Right lung (tissue), 10 donors: ENCODE measurements around the gene NDFIP2. TPM values are rescaled to one million over a fixed set of nuclear protein-coding genes. Genes with fewer than 3 reads are reported as not detected.

Source experiments
- DNase-seq, 2 donors: peaks; one replicate each; pipeline ENCODE4 v3.0.0-alpha.2; 2013
- long read RNA-seq, 8 donors: transcript quantifications; one replicate each; lab custom pipeline, GENCODE V29; 2026
- polyA plus RNA-seq, 5 donors: library from polyadenylated mRNA; unstranded; fragments of 120-200 nt; gene quantifications; one replicate each; pipeline versions ENCODE4 v1.2.1 to v1.2.3, GENCODE V29; 2013; ENCODE audit warnings: inconsistent platforms in 1 of 5, low replicate concordance in 1 of 5; ENCODE audit not compliant: insufficient read length in 5 of 5, insufficient read depth in 1 of 5

NDFIP2 gene, protein sequence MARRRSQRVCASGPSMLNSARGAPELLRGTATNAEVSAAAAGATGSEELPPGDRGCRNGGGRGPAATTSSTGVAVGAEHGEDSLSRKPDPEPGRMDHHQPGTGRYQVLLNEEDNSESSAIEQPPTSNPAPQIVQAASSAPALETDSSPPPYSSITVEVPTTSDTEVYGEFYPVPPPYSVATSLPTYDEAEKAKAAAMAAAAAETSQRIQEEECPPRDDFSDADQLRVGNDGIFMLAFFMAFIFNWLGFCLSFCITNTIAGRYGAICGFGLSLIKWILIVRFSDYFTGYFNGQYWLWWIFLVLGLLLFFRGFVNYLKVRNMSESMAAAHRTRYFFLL
- polyA plus RNA-seq, result 10 to 100 TPM; 30.2 to 40.4 (median 37.4) TPM
- long read RNA-seq, donor 1, full-length matches to known transcripts, result 21 of 27 reads
- long read RNA-seq, donor 1, partial matches to known transcripts, result 6 of 27 reads
- long read RNA-seq, donor 1, other reads (novel, unspliced or antisense), result 0 of 27 reads
- long read RNA-seq, donor 2, full-length matches to known transcripts, result 9 of 9 reads
- long read RNA-seq, donor 2, partial matches to known transcripts, result 0 of 9 reads
- long read RNA-seq, donor 2, other reads (novel, unspliced or antisense), result 0 of 9 reads
- long read RNA-seq, donor 3, full-length matches to known transcripts, result 10 of 23 reads
- long read RNA-seq, donor 3, partial matches to known transcripts, result 13 of 23 reads
- long read RNA-seq, donor 3, other reads (novel, unspliced or antisense), result 0 of 23 reads
- long read RNA-seq, donor 4, full-length matches to known transcripts, result 10 of 10 reads
- long read RNA-seq, donor 4, partial matches to known transcripts, result 0 of 10 reads
- long read RNA-seq, donor 4, other reads (novel, unspliced or antisense), result 0 of 10 reads
- long read RNA-seq, donor 5, full-length matches to known transcripts, result 14 of 14 reads
- long read RNA-seq, donor 5, partial matches to known transcripts, result 0 of 14 reads
- long read RNA-seq, donor 5, other reads (novel, unspliced or antisense), result 0 of 14 reads
- long read RNA-seq, donor 6, full-length matches to known transcripts, result 20 of 35 reads
- long read RNA-seq, donor 6, partial matches to known transcripts, result 15 of 35 reads
- long read RNA-seq, donor 6, other reads (novel, unspliced or antisense), result 0 of 35 reads
- long read RNA-seq, donor 7, full-length matches to known transcripts, result 9 of 9 reads
- long read RNA-seq, donor 7, partial matches to known transcripts, result 0 of 9 reads
- long read RNA-seq, donor 7, other reads (novel, unspliced or antisense), result 0 of 9 reads
- long read RNA-seq, donor 8, full-length matches to known transcripts, result 8 of 8 reads
- long read RNA-seq, donor 8, partial matches to known transcripts, result 0 of 8 reads
- long read RNA-seq, donor 8, other reads (novel, unspliced or antisense), result 0 of 8 reads

DNA sequence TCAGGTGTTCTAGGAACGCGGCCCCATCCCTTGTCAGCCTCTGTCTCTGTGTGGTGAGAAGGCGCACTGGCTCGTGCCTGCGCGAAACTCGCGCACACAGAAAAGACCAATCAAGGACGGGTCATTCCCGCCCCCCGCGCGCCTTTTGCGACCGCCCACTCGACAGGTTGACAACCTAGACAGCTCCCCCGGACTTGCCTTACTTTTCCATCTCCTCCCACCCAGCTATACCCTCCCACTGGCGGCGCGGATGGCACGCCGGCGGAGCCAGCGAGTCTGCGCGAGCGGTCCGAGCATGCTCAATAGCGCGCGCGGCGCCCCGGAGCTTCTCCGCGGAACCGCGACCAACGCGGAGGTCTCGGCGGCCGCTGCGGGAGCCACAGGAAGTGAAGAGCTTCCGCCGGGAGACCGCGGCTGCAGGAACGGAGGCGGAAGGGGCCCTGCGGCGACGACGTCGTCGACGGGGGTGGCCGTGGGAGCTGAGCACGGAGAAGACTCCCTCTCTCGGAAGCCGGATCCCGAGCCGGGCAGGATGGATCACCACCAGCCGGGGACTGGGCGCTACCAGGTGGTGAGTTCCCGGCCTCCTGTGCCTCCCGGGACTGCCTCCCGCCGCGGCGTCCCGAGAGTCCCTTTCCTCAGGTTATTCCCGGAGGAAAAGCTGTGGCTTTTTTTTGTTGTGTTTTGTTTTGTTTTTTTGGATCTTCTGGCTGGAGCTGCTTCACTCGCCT lies at the start of gene NDFIP2:
TSS of gene NDFIP2 (plus strand) at position 202 of the 731 bp plus-strand sequence. CDS start at position 251, 49 bp downstream.
- DNase-seq, result peak; percentile 84 to 87

DNA sequence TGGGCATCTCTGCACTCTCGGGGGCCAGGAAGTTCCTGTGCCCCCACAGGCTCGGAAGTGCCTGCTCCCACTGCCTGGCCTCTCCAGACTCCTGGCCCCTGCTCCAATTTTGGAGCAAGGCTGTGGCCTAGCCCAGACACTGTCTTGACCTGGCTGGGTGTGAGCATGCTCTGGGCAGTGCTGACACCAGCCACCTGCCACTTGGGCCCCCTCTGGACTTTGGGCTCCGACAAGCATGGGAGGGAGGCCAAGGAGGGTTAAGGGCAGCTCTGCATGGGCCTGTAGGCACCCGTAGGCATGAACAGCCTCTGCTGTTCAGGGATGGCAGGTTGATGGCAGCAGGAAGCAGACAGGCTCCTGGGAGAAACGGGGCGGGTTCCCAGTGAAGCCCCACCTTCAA lies 48.9 kb upstream of the NDFIP2 start:
- no peak for DNase-seq

DNA sequence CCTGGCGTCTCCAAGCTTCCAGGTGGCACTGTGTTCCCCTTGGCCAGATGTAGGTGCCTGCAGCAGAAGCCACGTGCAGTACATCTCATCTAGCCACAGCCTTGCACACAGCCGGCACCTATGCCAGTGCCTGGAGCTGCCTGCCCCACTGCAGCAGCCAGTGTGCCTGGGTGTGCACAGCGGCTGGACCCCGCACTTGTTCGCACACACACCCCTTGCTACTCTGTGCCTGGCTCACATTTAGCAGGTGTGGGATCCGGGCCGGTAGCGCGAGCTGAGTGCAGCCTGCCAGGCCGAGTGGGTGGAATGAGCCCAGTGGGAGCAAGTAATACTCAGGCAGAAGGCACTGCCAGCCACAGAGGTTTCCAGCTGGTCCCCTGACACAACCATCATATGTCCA lies 48.0 kb upstream of the NDFIP2 start:
- no peak for DNase-seq

DNA sequence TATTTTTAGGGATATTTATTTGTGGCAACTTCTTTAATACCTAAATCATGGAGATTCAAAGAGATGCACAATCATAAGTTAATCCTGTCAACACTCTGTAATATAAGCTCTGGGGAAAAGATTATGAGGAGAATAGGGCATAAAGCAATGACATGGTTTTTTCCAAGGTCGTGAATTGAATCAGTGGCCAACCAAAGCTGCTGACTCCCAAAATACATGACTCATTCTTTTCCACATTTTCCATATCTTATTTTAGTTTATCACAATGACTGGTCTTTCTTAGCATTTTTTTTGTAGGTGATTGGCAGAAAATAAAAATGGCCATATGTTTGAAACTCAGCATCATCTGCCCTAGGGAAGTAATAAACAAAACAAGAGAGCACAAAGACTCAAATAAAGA lies 46.4 kb upstream of the NDFIP2 start:
- DNase-seq, result no peak

DNA sequence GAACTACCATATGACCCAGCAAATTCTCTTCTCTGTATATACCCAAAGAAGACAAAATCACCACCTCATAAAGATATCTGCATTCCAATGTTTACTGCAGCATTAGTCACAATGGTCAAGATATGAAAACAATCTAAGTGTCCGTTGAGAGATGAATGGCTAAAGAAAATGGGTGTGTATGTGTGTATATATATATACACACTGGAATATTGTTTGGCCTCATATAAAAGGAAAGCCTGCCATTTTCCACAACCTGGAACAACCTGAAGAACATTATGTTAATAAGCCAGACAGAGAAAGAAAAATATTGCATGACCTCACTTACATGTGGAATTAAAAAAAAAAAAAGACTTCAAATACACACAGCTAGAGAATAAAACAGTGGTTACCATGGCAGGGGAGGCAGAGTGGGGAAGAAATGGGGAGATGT lies 45.4 kb upstream of the NDFIP2 start:
- no peak for DNase-seq

DNA sequence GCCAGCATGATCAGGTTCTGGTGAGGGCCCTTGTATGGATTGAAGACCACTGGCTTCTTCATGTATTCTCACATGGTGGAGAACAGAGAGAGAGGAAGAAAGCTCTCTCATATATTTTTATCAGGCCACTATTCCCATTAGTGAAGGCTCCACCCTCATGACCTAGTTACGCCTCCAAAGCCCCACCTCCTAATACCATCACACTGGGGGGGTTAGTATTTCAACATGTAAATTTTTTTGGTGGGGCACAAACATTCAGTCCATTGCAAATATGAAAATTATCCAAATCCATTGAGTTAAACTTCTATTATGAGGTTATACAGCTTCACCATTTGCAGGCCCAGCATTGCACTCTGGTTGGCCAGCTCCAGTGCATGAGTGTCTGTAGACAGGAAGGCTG lies 41.7 kb upstream of the NDFIP2 start:
- no peak for DNase-seq

DNA sequence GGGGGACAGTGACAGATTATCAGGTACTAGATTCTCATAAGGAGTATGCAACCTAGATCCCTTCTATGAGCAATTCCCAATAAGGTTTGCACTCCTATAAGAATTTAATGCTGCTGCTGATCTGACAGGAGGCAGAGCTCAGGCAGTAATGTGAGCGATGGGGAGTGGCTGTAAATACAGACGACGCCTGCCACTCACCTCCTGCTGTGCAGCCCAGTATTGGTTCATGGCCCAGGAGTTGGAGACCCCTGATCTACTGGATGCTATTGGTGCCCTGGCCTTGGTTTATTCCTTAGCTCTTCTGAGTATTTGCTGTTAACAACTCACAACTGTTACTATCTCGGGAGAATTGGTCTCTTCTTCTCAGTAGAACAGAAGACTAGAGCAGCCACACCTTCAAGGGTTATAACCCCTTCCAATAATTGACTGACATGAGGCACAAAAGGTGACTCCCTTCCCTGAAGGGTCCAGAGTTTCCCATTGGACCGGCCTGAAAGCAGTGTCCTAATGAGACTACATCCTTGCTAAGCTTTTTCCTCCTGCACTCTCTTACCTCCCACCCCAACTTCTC lies 39.9 kb upstream of the NDFIP2 start:
- no peak for DNase-seq

DNA sequence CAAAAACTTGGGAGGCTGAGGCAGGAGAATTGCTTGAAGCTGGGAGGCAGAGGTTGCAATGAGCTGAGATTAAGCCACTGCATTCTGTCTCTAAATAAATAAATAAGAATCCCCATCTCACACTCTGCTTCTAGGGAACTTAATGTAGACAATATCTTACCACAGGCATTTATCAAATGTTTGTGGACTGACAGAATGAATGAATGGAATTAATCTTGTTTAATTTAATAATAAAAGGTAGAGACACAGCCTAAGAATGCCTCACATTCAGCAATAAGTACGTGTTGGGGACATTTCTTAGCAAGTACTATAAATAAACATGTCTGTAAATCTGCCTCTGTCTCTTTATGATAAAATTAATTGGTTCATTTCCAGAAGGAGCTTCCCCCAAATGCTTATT lies 38.7 kb upstream of the NDFIP2 start:
- DNase-seq, result no peak

DNA sequence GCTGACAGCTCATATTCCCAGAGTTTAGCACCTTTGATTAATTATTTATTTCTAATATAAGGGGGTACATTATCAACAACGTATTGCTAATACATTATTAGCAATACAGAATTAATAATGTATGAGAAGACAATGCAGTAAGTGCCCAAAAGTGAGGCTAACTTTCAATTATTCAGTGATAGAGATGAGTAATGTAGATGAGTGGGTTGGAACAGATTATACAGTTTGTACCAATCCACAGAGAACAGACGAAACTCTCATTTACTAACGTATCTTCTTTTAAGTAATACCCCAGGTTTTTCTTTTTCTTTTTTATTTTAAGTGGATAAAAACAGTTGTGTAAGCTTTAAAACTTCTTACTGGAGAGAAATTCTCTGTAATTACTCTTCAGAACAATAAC lies 38.2 kb upstream of the NDFIP2 start:
- DNase-seq, result no peak

DNA sequence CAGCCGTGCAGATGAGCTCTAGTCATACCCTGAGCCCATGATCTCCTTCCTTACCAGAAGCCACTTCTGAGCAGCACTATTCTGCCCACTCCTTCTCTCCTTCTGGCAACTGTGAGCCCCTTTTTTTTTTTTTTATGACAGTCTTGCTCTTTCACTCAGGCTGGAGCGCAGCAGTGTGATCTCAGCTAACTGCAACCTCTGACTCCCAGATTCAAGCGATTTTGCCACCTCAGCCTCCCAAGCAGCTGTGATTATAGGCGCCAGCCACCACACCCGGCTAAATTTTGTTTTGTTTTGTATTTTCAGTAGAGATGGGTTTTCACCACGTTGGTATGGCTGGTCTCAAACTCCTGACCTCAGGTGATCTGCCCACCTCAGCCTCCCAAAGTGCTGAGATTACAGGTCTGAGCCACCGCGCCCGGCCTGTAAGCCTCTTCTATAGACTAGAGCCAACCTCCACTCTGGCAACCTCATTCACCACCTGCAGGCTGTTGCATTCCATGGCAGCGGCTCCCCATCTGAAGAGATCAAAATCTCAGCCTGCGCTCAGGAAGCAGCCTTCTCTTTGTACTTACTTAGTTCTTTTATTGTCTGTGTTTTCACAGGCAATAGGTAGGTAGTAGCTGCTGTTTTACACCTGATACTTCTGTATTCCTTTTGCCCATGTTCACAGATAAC lies 34.8 kb upstream of the NDFIP2 start:
- no peak for DNase-seq

DNA sequence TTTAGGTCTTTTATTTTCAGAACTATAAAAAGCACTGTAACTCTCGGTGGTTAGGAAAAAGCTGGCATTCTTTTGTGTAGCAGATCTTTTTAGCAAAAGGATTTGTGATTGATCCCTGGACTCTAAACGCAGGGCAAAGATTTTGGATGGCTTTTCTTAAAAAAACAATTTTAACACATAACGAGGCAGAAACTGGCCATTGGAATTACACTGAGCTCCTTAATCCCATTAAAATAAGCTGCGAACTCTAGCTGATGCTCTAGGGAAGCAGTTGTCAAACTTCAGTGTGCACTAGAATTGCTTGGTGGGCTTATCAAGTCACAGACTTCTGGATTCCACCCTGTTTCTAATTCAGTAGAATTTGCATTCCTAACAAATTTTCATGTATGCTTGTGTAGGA lies 33.8 kb upstream of the NDFIP2 start:
- no peak for DNase-seq

DNA sequence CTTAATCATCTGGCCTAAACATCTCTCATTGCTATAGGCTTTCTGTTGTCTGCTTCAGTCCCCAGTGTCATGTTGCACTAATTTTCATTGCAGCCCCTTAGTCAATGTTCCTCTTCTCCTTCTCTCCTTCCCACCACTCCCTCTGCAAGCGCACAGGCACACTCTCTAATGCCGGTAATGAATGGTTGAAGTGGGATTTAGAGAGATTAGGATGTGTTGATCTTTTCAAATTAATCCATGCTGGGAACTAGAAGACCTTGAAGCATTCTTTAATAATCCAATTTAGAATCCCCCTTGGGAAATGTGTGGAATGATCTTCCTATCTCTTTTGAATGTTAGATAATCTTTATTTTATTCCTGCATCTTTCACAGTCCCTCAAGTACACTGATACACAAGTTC lies 33.2 kb upstream of the NDFIP2 start:
- DNase-seq, result no peak

DNA sequence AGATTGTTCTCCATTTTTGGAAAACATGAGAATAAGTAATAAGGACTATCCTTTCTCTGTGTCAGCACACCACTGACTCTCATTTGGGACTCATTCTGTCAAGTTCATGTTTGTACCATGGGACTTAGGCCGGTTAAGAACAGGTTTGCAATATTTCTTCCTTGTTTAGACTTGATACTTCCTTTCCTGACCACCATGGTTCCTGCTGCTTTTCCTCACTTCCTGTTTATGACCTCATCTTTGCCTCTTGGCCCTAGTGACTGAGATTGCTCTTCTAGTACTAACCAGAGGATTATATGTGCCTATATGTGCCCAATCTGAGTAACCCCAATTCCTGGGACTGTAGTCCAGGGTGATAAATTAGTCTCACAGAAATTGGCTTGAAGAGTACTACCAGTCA lies 32.5 kb upstream of the NDFIP2 start:
- DNase-seq, result no peak

DNA sequence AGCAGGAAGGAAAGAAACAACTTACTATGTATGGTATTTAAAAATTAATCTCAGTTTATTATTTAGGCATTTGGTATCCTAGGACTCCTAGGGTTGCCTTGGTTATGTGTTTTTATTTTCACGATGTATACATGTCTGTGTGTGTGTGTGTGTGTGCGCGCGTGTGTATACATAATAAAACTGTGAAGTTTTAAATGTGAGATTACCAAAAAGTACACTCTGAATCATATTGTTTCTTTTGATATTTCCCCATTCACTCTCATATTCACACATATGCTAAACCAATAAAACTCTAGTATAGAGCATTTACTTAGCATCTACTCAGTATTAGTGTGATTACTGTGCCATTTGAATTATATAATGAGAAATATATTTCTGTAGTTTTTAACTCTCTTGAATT lies 30.8 kb upstream of the NDFIP2 start:
- DNase-seq, result no peak

DNA sequence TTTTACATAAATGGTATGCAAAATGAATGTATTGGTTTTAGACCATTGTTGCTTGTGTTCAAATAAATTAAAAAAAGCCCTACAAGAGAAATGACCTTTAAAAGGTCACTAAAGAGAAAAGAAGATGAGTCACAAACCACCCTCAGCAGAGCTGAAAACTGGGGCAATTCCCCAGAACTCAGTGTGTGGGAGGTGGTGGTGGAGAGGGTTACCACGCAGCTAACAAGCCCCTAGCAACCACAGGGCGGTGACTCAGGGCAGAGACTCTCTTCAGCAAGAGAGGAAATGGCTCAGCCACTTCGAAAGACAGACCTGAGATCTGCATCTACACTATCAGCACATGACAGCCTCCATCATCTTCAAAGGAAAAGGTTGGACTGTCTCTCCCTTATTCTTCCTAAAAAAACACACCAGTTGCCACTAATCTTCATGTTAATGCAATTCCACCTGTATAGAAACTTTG lies 29.4 kb upstream of the NDFIP2 start:
- no peak for DNase-seq

DNA sequence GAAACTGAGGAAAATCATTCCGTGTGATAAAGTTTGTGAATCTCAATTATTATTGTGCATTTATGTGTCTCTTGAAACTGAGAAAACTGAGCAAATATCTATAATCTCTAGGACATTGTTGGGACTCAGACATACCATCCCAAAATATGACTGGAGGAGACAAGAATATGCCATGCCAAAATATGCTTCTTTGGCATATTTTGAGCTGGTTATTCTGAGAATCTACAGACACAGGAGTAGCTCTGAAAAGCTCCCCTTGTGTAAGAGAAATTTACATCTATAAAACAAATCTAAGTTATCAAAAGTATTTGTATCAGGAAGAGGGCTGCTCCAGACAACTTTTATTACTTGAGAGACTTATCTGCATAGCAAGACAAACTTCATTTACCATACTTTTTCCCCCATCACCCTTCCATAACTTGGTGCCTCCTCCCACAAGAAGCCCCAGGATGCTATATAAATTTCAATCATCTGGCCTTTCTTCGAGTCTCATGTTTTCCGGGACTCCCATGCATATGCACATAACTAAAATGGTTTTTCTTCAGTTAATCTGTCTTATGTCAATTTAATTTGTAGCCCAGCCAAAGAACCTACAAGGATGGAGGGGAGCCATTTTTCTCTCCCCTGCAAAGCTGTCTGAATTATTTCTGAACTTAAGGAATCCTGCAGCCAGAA lies 28.6 kb upstream of the NDFIP2 start:
- DNase-seq, result no peak

DNA sequence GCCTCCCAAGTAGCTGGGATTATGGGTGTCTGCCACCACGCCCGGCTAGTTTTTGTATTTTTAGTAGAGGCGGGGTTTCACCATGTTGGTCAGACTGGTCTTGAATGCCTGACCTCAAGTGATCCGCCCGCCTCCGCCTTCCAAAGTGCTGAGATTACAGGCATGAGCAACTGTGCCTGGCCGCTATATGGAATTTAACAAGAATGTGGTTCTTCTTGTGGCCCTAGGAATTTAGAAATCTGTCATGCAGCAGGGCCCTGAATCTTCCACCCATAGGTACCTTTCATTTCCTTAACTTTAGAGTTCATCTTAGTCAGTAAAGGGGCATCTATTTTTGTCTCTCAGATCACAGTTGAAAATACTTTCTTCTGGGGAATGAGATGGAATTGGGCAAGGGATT lies 25.6 kb upstream of the NDFIP2 start:
- DNase-seq, result no peak

DNA sequence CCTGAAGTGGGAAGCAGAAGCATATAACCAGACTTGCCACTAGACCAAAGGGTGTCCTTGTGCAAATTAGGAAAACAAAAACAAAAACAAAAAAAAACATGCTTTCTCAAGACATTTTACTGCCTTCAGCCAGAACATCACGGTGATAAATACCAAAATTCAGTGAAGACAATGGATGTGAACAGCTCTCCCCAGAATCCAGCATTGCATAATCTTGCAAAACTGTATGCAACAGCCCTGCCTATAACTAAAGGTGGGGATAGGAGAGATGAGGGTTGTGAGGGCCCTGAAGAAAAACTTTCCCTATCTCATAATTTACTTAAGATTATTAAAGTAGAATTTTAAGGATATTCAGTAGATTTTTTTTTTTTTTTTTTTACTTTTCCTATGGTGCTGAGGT lies 24.9 kb upstream of the NDFIP2 start:
- DNase-seq, result no peak

DNA sequence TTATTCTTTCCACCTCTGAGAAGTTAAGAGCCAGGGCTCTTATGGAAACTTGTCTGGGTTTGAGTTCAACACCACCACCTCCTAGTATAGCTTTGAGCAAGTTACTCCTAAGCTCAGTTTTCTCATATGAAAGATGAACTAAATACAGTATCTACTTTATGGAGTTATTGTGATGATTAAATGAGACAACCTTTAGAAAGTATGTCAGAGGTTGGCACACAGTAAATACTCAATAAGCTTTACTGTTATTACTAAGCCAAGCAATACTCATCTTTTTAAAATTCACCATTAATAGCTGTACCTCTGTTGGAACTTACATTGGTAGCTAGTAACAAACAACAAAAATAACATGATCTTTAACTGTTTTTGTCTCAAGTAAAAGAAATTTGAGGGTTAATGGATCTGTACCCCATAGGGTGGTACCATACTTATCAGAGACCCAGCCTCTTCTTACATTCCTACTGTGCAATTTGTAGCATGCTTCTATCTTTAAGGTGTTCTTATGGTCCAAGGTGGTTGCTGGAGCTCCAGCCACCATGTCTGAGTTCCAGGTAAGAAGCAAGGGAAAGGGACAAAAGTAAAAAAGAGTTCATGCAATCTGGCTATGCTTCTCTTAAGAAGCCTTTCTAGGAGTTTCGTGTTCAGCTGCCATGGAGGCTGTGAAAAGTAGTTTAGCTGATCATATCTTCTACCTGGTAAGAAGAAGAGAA lies 24.1 kb upstream of the NDFIP2 start:
- no peak for DNase-seq
